ENCODE results near the gene WSB1.
"Not testable (repeated sequence)": the region's sequence is repeated elsewhere in the genome, so short reads cannot be mapped to it uniquely, and the experiment has no call there.

WSB1 gene, protein sequence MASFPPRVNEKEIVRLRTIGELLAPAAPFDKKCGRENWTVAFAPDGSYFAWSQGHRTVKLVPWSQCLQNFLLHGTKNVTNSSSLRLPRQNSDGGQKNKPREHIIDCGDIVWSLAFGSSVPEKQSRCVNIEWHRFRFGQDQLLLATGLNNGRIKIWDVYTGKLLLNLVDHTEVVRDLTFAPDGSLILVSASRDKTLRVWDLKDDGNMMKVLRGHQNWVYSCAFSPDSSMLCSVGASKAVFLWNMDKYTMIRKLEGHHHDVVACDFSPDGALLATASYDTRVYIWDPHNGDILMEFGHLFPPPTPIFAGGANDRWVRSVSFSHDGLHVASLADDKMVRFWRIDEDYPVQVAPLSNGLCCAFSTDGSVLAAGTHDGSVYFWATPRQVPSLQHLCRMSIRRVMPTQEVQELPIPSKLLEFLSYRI

DNA sequence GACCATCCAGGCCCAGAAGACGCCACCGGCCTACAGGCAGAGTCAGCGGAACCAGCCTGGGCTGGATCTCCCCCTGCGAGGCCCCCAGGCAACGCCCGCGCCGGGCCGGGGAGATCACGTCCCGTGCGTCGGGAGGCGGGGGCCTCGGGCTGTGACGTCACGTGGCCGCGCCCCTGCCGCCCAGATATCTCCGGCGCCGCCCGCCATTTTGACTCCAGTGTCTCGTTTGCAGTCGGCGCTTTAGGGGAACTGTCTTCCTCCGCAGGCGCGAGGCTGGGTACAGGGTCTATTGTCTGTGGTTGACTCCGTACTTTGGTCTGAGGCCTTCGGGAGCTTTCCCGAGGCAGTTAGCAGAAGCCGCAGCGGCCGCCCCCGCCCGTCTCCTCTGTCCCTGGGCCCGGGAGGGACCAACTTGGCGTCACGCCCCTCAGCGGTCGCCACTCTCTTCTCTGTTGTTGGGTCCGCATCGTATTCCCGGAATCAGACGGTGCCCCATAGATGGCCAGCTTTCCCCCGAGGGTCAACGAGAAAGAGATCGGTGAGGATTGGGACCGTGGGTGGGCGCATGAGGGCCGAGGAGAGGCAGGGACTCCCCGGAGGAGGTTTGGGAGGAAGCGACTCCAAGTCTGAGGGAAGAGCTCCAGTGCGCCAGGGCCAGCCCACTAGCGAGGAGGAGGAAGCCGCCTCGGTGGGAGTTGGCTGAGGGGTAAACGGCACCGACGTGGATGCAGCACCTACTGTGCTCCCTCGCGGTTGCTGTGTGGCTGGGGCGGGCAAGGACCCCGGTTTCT is at the start of gene WSB1:
Gene WSB1, plus strand, starts transcription at position 217 of the 791 bp plus-strand sequence. Its CDS starts 282 bp downstream, at position 499.
- peak; percentile 96 for DNase-seq

DNA sequence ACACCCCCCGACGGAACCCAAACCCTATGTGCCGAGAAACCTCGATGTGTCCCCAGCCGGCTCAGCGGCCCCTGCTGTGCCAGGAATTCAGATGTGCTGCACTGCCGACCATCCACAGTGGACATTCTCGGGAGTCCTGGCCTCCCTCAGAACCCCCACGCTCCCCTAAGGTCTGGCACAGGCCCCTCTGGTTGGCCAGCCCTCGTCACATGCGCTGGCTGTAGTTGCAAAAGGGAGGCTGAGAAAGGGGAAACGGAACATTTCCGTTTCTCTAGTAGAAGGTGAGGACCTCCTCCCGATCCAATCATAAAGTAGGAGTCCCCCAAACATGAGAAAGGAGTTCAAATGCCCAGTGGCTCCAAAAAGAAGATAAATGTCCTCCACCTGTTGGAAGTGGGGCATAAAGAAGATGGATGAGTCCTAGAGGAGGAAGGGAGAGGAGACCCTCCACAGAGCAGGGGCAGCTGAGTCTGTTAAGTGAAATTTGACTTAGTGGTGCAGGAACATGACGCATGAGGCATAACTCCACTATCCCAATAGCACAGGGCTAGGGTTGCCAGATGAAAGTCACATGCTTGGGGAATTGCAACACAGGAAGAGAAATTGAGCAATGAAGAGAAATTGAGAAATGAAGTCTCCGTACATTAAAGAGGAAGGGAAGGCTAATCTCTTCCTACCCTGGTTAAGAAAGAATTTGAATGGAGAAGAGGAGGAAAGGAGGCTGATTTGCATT is 49.3 kb upstream of the WSB1 start:
- DNase-seq, result peak; percentile 62

DNA sequence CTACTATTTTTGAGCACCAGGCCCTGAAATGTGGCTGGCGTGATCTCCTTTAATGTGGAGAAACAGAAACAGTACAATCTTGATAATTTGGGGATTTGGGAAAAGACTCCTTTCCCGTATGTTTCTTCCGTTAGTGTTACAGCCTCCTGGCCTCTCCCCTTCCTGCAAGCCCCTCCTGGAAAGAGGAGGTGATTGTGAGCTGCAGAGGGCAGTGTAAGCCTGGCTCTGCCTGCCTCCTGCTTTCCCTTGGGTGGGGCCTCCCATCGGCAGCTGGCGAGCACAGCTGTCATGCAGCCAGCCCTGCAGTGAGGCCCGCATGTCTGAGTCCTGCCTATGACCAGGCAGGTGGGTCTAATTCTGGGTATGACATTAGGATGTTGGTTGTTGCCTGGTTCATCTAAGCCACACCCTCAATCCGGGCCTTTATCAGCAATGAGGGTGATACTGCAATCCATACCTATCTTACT is 48.7 kb upstream of the WSB1 start:
- DNase-seq, result peak; percentile 88

- DNase-seq, result no peak
Observed at GRCh38 chr17:27246537-27246936, 47.4 kb upstream of the WSB1 start.

GRCh38 chr17:27247071-27247957 is 46.6 kb upstream of the WSB1 start:
- DNase-seq, result peak; percentile 59

GRCh38 chr17:27247958-27248342 is 46.0 kb upstream of the WSB1 start:
- DNase-seq, result no peak

DNA sequence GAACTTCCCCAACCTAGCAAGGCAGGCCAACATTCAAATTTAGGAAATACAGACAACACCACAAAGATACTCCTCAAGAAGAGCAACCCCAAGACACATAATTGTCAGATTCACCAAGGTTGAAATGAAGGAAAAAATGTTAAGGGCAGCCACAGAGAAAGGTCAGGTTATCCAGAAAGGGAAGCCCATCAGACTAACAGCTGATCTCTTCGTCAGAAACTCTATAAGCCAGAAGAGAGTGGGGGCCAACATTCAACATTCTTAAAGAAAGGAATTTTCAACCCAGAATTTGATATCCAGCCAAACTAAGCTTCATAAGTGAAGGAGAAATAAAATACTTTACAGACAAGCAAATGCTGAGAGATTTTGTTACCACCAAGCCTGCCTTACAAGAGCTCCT is 43.1 kb upstream of the WSB1 start:
- DNase-seq, result not testable (repeated sequence)

GRCh38 chr17:27254802-27255201 is 39.1 kb upstream of the WSB1 start:
- not testable (repeated sequence) for DNase-seq

DNA sequence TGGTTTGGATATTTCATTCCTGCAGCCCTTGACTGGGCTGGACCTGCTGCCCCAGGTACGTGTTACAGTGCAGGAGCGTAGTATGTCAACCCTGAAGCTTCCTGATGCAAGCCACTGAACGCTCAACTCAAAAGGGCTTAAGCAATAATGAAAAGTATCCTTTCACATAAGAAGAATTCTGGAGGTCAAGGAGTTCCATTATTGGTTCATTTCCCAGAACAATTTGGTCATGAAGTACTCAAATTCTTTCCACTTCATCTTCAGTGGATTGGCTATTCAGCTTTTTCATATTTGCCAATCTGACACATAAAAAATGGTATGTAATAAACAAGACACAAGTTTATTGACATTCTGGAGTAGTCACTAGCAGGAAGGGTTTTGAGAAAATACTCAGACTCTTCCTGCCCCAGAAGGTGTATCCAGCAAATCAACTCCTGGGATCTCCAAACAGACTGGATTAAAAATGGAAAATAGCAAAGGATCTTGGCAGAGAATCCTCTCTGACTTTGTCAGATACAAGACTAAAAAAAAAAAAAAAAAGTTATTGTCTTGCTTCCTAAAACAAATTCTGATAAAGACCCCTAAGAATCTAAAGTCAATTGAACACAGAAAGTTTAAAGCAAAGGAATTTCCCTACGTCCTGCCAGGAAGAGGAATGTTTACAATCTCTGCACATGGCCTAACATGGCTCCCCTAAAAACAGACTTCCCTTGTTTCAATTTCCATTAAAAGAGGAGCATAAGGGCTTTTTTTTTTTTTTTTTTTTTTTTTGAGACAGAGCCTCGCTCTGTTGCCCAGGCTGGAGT is 37.5 kb upstream of the WSB1 start:
- DNase-seq, result no peak

- no peak for DNase-seq
Observed at GRCh38 chr17:27257031-27257357, 36.9 kb upstream of the WSB1 start.

- DNase-seq, result no peak
Observed at GRCh38 chr17:27259356-27259755, 34.6 kb upstream of the WSB1 start.

GRCh38 chr17:27263386-27263785 is 30.5 kb upstream of the WSB1 start:
- DNase-seq, result no peak

DNA sequence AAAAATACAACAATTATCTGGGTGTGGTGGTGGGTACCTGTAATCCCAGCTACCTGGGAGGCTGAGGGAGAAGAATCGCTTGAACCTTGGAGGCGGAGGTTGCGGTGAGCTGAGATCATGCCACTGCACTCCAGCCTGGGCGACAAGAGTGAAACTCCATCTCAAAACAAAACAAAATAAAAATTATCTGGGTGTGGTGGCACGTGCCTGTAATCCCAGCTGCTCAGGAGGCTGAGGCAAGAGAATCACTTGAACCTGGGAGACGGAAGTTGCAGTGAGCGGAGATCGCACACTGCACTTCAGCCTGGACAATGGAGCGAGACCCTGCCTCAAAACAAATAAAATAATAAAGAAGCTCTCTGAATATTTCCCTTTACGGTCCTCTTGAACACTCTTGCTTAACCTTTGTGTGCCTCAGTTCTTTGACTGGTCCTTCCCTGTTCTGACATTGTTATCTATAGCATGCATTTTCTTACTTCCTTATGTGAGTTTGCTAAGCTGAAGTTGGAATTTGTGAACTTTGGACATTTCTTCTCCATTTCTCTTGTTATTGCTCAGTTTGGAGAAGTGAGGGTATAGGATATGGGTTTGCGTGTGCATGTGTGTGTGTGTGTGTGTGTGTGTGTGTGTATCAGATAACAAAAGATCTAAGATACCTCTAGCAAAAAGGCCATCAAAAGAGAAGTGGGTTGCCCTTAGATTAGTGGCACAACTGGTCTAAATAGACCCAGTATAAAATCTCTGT is 29.7 kb upstream of the WSB1 start:
- DNase-seq, result no peak

GRCh38 chr17:27265333-27265732 is 28.6 kb upstream of the WSB1 start:
- no peak for DNase-seq

- DNase-seq, result no peak
Observed at GRCh38 chr17:27266228-27266627, 27.7 kb upstream of the WSB1 start.

GRCh38 chr17:27268394-27269085 is 25.4 kb upstream of the WSB1 start:
- DNase-seq, result no peak

- no peak for DNase-seq
Observed at GRCh38 chr17:27269201-27269600, 24.7 kb upstream of the WSB1 start.

DNA sequence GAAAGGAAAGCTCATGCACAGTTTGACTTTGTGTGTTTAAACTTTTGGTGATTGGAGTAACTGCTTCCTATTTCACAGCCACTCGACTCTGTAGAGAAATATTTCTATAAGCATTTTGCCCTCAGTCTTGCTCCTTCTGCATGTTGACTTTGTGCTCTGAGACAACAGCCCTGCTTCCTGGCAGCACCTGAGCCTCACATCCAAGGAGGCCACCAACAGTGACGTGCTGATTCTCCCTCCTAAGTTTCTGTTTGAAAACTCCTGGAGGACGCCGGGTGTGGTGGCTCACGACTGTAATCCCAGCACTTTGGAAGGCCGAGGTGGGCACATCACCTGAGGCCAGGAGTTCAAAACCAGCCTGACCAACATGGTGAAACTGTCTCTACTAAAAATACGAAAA is 23.9 kb upstream of the WSB1 start:
- no peak for DNase-seq

DNA sequence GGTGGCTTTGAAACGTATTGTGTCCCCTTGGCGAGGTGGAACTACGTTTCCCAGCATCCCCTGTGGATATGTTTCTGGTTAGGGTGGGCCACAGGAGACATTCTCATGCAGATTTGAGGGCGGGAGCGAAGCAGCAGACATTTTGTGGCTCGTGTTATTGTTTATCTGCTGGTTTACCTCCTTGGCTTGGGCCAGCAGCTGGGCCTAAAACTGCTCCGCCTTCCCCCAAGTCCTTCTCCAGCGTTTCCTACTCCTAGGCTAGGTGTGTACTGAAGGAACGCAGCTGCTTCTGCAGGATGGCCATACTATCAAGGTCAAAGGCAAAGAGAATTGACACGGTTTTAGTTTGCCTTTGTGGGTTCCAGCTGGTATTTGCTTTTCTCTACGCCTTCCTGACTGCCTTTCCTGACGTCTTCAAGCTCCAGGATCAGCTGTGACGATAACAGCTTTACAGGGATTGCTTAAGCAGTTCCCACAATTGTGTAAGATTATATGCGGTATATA is 17.2 kb upstream of the WSB1 start:
- DNase-seq, result no peak

GRCh38 chr17:27279132-27279531 is 14.8 kb upstream of the WSB1 start:
- DNase-seq, result not testable (repeated sequence)

Measured in left hindlimb (tissue), 1 donor.